Stimulated activated memory B cell treated with anti-CD40 and anti-IgM and Interleukin-4, amounts not matched to agents 10 μg/mL and 1 μg/mL and 100 μg/mL, for 72 hours (primary cell): Measurements from ENCODE around the gene RPL22.
A peak's percentile ranks its signal among the peaks of the same experiment; 100 is the strongest.

Experiments
- ATAC-seq: fragments of 150-1000 bp; cut with Tn5 transposase; 2 replicates; pipeline ENCODE4 v1.10.0; 2021
- H3K27ac Mint-ChIP-seq: one replicate; pipeline ENCODE4 v1.8.0; 2022; ENCODE audit warnings: mild to moderate bottlenecking, mixed read lengths
- H3K27me3 Mint-ChIP-seq: one replicate; pipeline ENCODE4 v1.8.0; 2022; ENCODE audit warnings: mixed read lengths
- H3K36me3 Mint-ChIP-seq: one replicate; pipeline ENCODE4 v1.8.0; 2022; ENCODE audit warnings: mixed read lengths
- H3K4me1 Mint-ChIP-seq: one replicate; pipeline ENCODE4 v1.8.0; 2022; ENCODE audit warnings: mixed read lengths
- H3K4me3 Mint-ChIP-seq: one replicate; pipeline ENCODE4 v1.8.0; 2022; ENCODE audit warnings: mild to moderate bottlenecking, moderate library complexity, mixed read lengths
- H3K9me3 Mint-ChIP-seq: one replicate; pipeline ENCODE4 v1.8.0; 2022; ENCODE audit warnings: mixed read lengths

The RPL22 gene

GRCh38 chr1:6145864-6146410 lies 53.5 kb downstream of the RPL22 start:
- Mint-ChIP-seq H3K27ac (no peak overlapping the region), H3K4me1 (peaks cover 6% of the 10 kb centered on the region), H3K27me3 (peaks cover 16% of the 10 kb centered on the region)

GRCh38 chr1:6145396-6145750 lies 54.0 kb downstream of the RPL22 start:
- Mint-ChIP-seq H3K27ac (no peak overlapping the region), H3K4me1 (peaks cover 6% of the 10 kb centered on the region), H3K36me3 (no peaks in the 10 kb centered on the region), H3K27me3 (peaks cover 16% of the 10 kb centered on the region), H3K9me3 (no peaks in the 10 kb centered on the region), H3K4me3 (no peak overlapping the region)
- no peak for ATAC-seq

More at GRCh38 chr1:6145864-6146410, 53.5 kb downstream of the RPL22 start:
- no peak for ATAC-seq
- Mint-ChIP-seq H3K9me3 (no peaks in the 10 kb centered on the region), H3K4me3 (no peak overlapping the region), H3K36me3 (no peaks in the 10 kb centered on the region)

GRCh38 chr1:6144647-6145395 lies 54.6 kb downstream of the RPL22 start:
- H3K9me3 Mint-ChIP-seq = no peaks in the 10 kb centered on the region
- no peak for ATAC-seq
- no peak overlapping the region for H3K27ac Mint-ChIP-seq

GRCh38 chr1:6144175-6144574 lies 55.2 kb downstream of the RPL22 start:
- H3K36me3 Mint-ChIP-seq = no peaks in the 10 kb centered on the region
- H3K9me3 Mint-ChIP-seq = no peaks in the 10 kb centered on the region
- peaks cover 16% of the 10 kb centered on the region for H3K27me3 Mint-ChIP-seq
- no peak for ATAC-seq
- H3K4me1 Mint-ChIP-seq = peaks cover 6% of the 10 kb centered on the region
- H3K27ac Mint-ChIP-seq = no peak overlapping the region
- H3K4me3 Mint-ChIP-seq = no peak overlapping the region

More at GRCh38 chr1:6144647-6145395, 54.6 kb downstream of the RPL22 start:
- H3K4me3 Mint-ChIP-seq = no peak overlapping the region
- no peaks in the 10 kb centered on the region for H3K36me3 Mint-ChIP-seq
- H3K4me1 Mint-ChIP-seq = peaks cover 6% of the 10 kb centered on the region
- peaks cover 16% of the 10 kb centered on the region for H3K27me3 Mint-ChIP-seq

- peaks cover 5% of the 10 kb centered on the region for H3K4me1 Mint-ChIP-seq
- no peaks in the 10 kb centered on the region for H3K36me3 Mint-ChIP-seq
- H3K9me3 Mint-ChIP-seq = no peaks in the 10 kb centered on the region
- H3K27me3 Mint-ChIP-seq = peaks cover 16% of the 10 kb centered on the region
- no peak overlapping the region for H3K4me3 Mint-ChIP-seq
- no peak overlapping the region for H3K27ac Mint-ChIP-seq
- no peak for ATAC-seq
These were observed 56.0 kb downstream of the RPL22 start for GRCh38 chr1:6143395-6143794.

GRCh38 chr1:6142734-6143133 lies 56.7 kb downstream of the RPL22 start:
- Mint-ChIP-seq H3K4me1 (no peaks in the 10 kb centered on the region), H3K27me3 (peaks cover 16% of the 10 kb centered on the region), H3K4me3 (no peak overlapping the region)

GRCh38 chr1:6142036-6142621 lies 57.3 kb downstream of the RPL22 start:
- ATAC-seq = no peak
- H3K4me1 Mint-ChIP-seq = no peaks in the 10 kb centered on the region
- no peak overlapping the region for H3K4me3 Mint-ChIP-seq
- H3K9me3 Mint-ChIP-seq = no peaks in the 10 kb centered on the region
- H3K27me3 Mint-ChIP-seq = peaks cover 20% of the 10 kb centered on the region
- no peaks in the 10 kb centered on the region for H3K36me3 Mint-ChIP-seq
- no peak overlapping the region for H3K27ac Mint-ChIP-seq

More at GRCh38 chr1:6142734-6143133, 56.7 kb downstream of the RPL22 start:
- Mint-ChIP-seq H3K36me3 (no peaks in the 10 kb centered on the region), H3K9me3 (no peaks in the 10 kb centered on the region), H3K27ac (no peak overlapping the region)
- ATAC-seq = no peak

- ATAC-seq = peak; percentile 70
- no peak overlapping the region for H3K4me3 Mint-ChIP-seq
These were observed 57.8 kb downstream of the RPL22 start for GRCh38 chr1:6141592-6141991.

GRCh38 chr1:6140413-6140812 lies 59.0 kb downstream of the RPL22 start:
- H3K27me3 Mint-ChIP-seq = peaks cover 23% of the 10 kb centered on the region
- no peak for ATAC-seq
- no peaks in the 10 kb centered on the region for H3K36me3 Mint-ChIP-seq
- H3K9me3 Mint-ChIP-seq = no peaks in the 10 kb centered on the region
- no peak overlapping the region for H3K4me3 Mint-ChIP-seq
- no peak overlapping the region for H3K27ac Mint-ChIP-seq
- H3K4me1 Mint-ChIP-seq = no peaks in the 10 kb centered on the region

More at GRCh38 chr1:6141592-6141991, 57.8 kb downstream of the RPL22 start:
- Mint-ChIP-seq H3K36me3 (no peaks in the 10 kb centered on the region), H3K9me3 (no peaks in the 10 kb centered on the region), H3K27me3 (peaks cover 20% of the 10 kb centered on the region), H3K27ac (no peak overlapping the region), H3K4me1 (no peaks in the 10 kb centered on the region)

GRCh38 chr1:6137758-6138157 lies 61.6 kb downstream of the RPL22 start:
- no peak overlapping the region for H3K4me3 Mint-ChIP-seq
- H3K9me3 Mint-ChIP-seq = peaks cover 1% of the 10 kb centered on the region
- ATAC-seq = no peak
- H3K27me3 Mint-ChIP-seq = peaks cover 50% of the 10 kb centered on the region
- H3K27ac Mint-ChIP-seq = no peak overlapping the region
- no peaks in the 10 kb centered on the region for H3K4me1 Mint-ChIP-seq
- peaks cover 2% of the 10 kb centered on the region for H3K36me3 Mint-ChIP-seq

- no peaks in the 10 kb centered on the region for H3K4me1 Mint-ChIP-seq
- no peak overlapping the region for H3K4me3 Mint-ChIP-seq
- no peak overlapping the region for H3K27ac Mint-ChIP-seq
- ATAC-seq = no peak
- peaks cover 61% of the 10 kb centered on the region for H3K27me3 Mint-ChIP-seq
- H3K36me3 Mint-ChIP-seq = peaks cover 6% of the 10 kb centered on the region
- peaks cover 10% of the 10 kb centered on the region for H3K9me3 Mint-ChIP-seq
These were observed 62.7 kb downstream of the RPL22 start for GRCh38 chr1:6136516-6137220.
